Fibroblast of gingiva (primary cell): Measurements from ENCODE around the gene BATF2.

ENCODE experiments used
- DNase-seq: peaks from one replicate; pipeline ENCODE4 v3.0.0-alpha.2; 2011; ENCODE audit warnings: low read depth

BATF2 gene

GRCh38 chr11:64969209-64969608 is 27.6 kb downstream of the BATF2 start:
- DNase-seq: no peak

GRCh38 chr11:64967375-64967774 is 29.4 kb downstream of the BATF2 start:
- no peak for DNase-seq

- no peak for DNase-seq
These were observed 33.6 kb downstream of the BATF2 start for GRCh38 chr11:64963072-64963631.

GRCh38 chr11:64960719-64961118 is 36.1 kb downstream of the BATF2 start:
- DNase-seq: no peak

GRCh38 chr11:64959498-64959897 is 37.3 kb downstream of the BATF2 start:
- no peak for DNase-seq

- no peak for DNase-seq
These were observed 42.6 kb downstream of the BATF2 start for GRCh38 chr11:64954201-64954600.

- no peak for DNase-seq
These were observed 45.2 kb downstream of the BATF2 start for GRCh38 chr11:64951529-64951928.

GRCh38 chr11:64947208-64947814 is 49.5 kb downstream of the BATF2 start:
- no peak for DNase-seq
